ENCODE measurements around the gene CRX.
"Not testable (repeated sequence)": the region's sequence is repeated elsewhere in the genome, so short reads cannot be mapped to it uniquely, and the experiment has no call there.

CRX gene

GRCh38 chr19:47786566-47786965 lies 35.2 kb upstream of the CRX start:
- H3K9ac ChIP-seq = no peak overlapping the region
- no peaks in the 10 kb centered on the region for H3K36me3 ChIP-seq (ENCODE audit: insufficient read depth)
- H3K27me3 ChIP-seq (ENCODE audit: insufficient read depth, low read depth) = no peaks in the 10 kb centered on the region; the same call in 1 of the 2 replicates
- H2AFZ ChIP-seq (ENCODE audit: low read depth) = no peak overlapping the region
- H3K4me3 ChIP-seq (IDR thresholded peaks at IDR 0.05; ENCODE audit: insufficient read depth, low read depth, low read length) = no peak overlapping the region
- no peaks in the 10 kb centered on the region for H3K79me2 ChIP-seq (ENCODE audit: insufficient read depth, low read depth)
- H3K4me2 ChIP-seq = no peak overlapping the region
- TF ChIP-seq CTCF (conservative IDR thresholded peaks at IDR 0.05; ENCODE audit: low read depth, low read length) = no peak
- H3K27ac ChIP-seq = no peak overlapping the region
- no peaks in the 10 kb centered on the region for H4K20me1 ChIP-seq (ENCODE audit: insufficient read depth)
- no peaks in the 10 kb centered on the region for H3K4me1 ChIP-seq (ENCODE audit: low read depth, poor library complexity, severe bottlenecking)

GRCh38 chr19:47787307-47787706 lies 34.4 kb upstream of the CRX start:
- H3K4me2 ChIP-seq; H3K27ac ChIP-seq; H3K27me3 ChIP-seq (ENCODE audit: insufficient read depth, low read depth); H4K20me1 ChIP-seq (ENCODE audit: insufficient read depth); H3K36me3 ChIP-seq (ENCODE audit: insufficient read depth); H3K79me2 ChIP-seq (ENCODE audit: insufficient read depth, low read depth); H3K9ac ChIP-seq; H2AFZ ChIP-seq (ENCODE audit: low read depth); H3K4me1 ChIP-seq (ENCODE audit: low read depth, poor library complexity, severe bottlenecking); H3K4me3 ChIP-seq (IDR thresholded peaks at IDR 0.05; ENCODE audit: insufficient read depth, low read depth, low read length): not testable (repeated sequence)

GRCh38 chr19:47789811-47790210 lies 31.9 kb upstream of the CRX start:
- H3K4me1 ChIP-seq (ENCODE audit: low read depth, poor library complexity, severe bottlenecking); H3K4me3 ChIP-seq (IDR thresholded peaks at IDR 0.05; ENCODE audit: insufficient read depth, low read depth, low read length); H3K4me2 ChIP-seq; H3K36me3 ChIP-seq (ENCODE audit: insufficient read depth); H3K9ac ChIP-seq; H2AFZ ChIP-seq (ENCODE audit: low read depth); H4K20me1 ChIP-seq (ENCODE audit: insufficient read depth); H3K27me3 ChIP-seq (ENCODE audit: insufficient read depth, low read depth); H3K27ac ChIP-seq; H3K79me2 ChIP-seq (ENCODE audit: insufficient read depth, low read depth): not testable (repeated sequence)

GRCh38 chr19:47790398-47790814 lies 31.3 kb upstream of the CRX start:
- Histone ChIP-seq H2AFZ (ENCODE audit: low read depth) (no peak overlapping the region), H3K36me3 (ENCODE audit: insufficient read depth) (no peaks in the 10 kb centered on the region), H3K4me3 (IDR thresholded peaks at IDR 0.05; ENCODE audit: insufficient read depth, low read depth, low read length) (no peak overlapping the region), H3K4me2 (no peak overlapping the region), H3K27ac (no peak overlapping the region), H4K20me1 (ENCODE audit: insufficient read depth) (no peaks in the 10 kb centered on the region), H3K79me2 (ENCODE audit: insufficient read depth, low read depth) (no peaks in the 10 kb centered on the region), H3K27me3 (ENCODE audit: insufficient read depth, low read depth) (no peaks in the 10 kb centered on the region; the same call in 1 of the 2 replicates), H3K4me1 (ENCODE audit: low read depth, poor library complexity, severe bottlenecking) (no peaks in the 10 kb centered on the region), H3K9ac (no peak overlapping the region)
- peak; percentile 81 for TF ChIP-seq CTCF (conservative IDR thresholded peaks at IDR 0.05; ENCODE audit: low read depth, low read length)

GRCh38 chr19:47792616-47793015 lies 29.1 kb upstream of the CRX start:
- Histone ChIP-seq H2AFZ (ENCODE audit: low read depth) (no peak overlapping the region), H3K36me3 (ENCODE audit: insufficient read depth) (no peaks in the 10 kb centered on the region), H4K20me1 (ENCODE audit: insufficient read depth) (no peaks in the 10 kb centered on the region), H3K9ac (no peak overlapping the region), H3K79me2 (ENCODE audit: insufficient read depth, low read depth) (no peaks in the 10 kb centered on the region), H3K4me3 (IDR thresholded peaks at IDR 0.05; ENCODE audit: insufficient read depth, low read depth, low read length) (no peak overlapping the region), H3K27ac (no peak overlapping the region), H3K27me3 (ENCODE audit: insufficient read depth, low read depth) (peaks cover 15% of the 10 kb centered on the region), H3K4me1 (ENCODE audit: low read depth, poor library complexity, severe bottlenecking) (no peaks in the 10 kb centered on the region), H3K4me2 (no peak overlapping the region)
- TF ChIP-seq CTCF (conservative IDR thresholded peaks at IDR 0.05; ENCODE audit: low read depth, low read length) = no peak

Measured in KMS-11 (cell line).